Activated CD4-positive, alpha-beta memory T cell treated with anti-CD3 and anti-CD28 coated beads for 36 hours (primary cell): ENCODE measurements around the gene XCL1. TPM values are rescaled to one million over a fixed set of nuclear protein-coding genes. Genes with fewer than 3 reads are reported as not detected.
"Not testable (repeated sequence)": the region's sequence is repeated elsewhere in the genome, so short reads cannot be mapped to it uniquely, and the experiment has no call there.

Experiments
- CTCF ChIA-PET: fragments of 350-600 bp; sonication (Branson Sonifier 250); formaldehyde crosslinking; loops from one replicate; lab custom pipeline; 2021; ENCODE audit warnings: antibody characterized with exemption, inconsistent platforms; lab: Charles Lee
- POLR2A ChIA-PET: fragments of 350-600 bp; sonication (Branson Sonifier 250); formaldehyde crosslinking; loops from one replicate; lab custom pipeline; 2021; ENCODE audit warnings: antibody characterized with exemption; lab: Charles Lee
- DNase-seq: peaks from one replicate; pipeline ENCODE4 v3.0.0-alpha.2; 2020
- H3K27ac Mint-ChIP-seq: one replicate; pipeline ENCODE4 v1.8.0; 2021; ENCODE audit warnings: mixed read lengths
- H3K27me3 Mint-ChIP-seq: one replicate; pipeline ENCODE4 v1.8.0; 2021; ENCODE audit warnings: mixed read lengths
- H3K36me3 Mint-ChIP-seq: one replicate; pipeline ENCODE4 v1.8.0; 2021; ENCODE audit warnings: mixed read lengths
- H3K4me1 Mint-ChIP-seq: one replicate; pipeline ENCODE4 v1.8.0; 2021; ENCODE audit warnings: low read depth, mixed read lengths
- H3K4me3 Mint-ChIP-seq: one replicate; pipeline ENCODE4 v1.8.0; 2021; ENCODE audit warnings: mild to moderate bottlenecking, mixed read lengths
- H3K9me3 Mint-ChIP-seq: one replicate; pipeline ENCODE4 v1.8.0; 2021; ENCODE audit warnings: mixed read lengths
- intact Hi-C: fragments of 100-400 bp; cut with micrococcal nuclease; formaldehyde crosslinking; loops from one replicate; pipeline ENCODE4 v1.15.1; 2023
- total RNA-seq, 2 experiments: library from RNA; stranded (reverse); gene quantifications; one replicate each; pipeline ENCODE4 v1.2.3, GENCODE V29; 2021

XCL1 gene
- total RNA-seq, 2 experiments from 2014 or later = 0.97 to 1.2 TPM

GRCh38 chr1:168570652-168571051 is 5.8 kb upstream of the XCL1 start:
- POLR2A ChIA-PET = no interaction called here
- H3K9me3 Mint-ChIP-seq = no peaks in the 10 kb centered on the region
- no peak overlapping the region for H3K4me3 Mint-ChIP-seq
- intact Hi-C loops = loop anchor here (5.0 kb wide), 1 partner anchor 228 kb away; no protein-coding TSS in a partner anchor
- no peaks in the 10 kb centered on the region for H3K36me3 Mint-ChIP-seq
- no peak overlapping the region for H3K27ac Mint-ChIP-seq
- CTCF ChIA-PET = interaction anchor here (0.9 kb wide), 1 partner anchor 129 kb away, joined by 3 read pairs; no protein-coding TSS in a partner anchor
- DNase-seq = no peak
- H3K4me1 Mint-ChIP-seq = peaks cover 16% of the 10 kb centered on the region
- H3K27me3 Mint-ChIP-seq = peaks cover 4% of the 10 kb centered on the region

DNA sequence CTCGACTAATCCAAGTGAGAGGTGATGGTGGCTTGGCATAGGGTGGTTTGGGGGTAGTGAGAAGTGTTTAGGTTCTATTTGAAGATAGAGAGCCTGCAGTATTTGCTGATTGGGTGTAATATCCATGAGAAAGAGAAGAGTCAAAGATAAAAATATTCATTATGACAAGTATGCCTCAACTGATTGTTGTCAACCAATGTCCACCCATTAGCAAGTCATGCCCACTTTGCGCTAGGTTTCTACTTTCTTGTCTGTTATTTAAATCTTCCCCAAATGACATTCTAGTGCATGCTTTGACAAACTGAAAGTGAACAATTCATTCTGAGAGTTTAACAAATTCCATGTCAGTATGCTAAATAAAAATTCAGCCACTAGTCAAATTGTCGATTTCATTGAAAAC is 3.8 kb upstream of the XCL1 start:
- no peak overlapping the region for H3K27ac Mint-ChIP-seq
- no peaks in the 10 kb centered on the region for H3K9me3 Mint-ChIP-seq
- H3K36me3 Mint-ChIP-seq = no peaks in the 10 kb centered on the region
- DNase-seq = no peak
- intact Hi-C loops = loop anchor here (5.0 kb wide), 1 partner anchor 230 kb away; no protein-coding TSS in a partner anchor
- ChIA-PET POLR2A (no interaction called here), CTCF (interaction anchor here (1.0 kb wide), 2 partner anchors 132 to 230 kb away, joined by 4 to 10 read pairs; no protein-coding TSS in a partner anchor)
- H3K4me1 Mint-ChIP-seq = peaks cover 18% of the 10 kb centered on the region
- peaks cover 2% of the 10 kb centered on the region for H3K27me3 Mint-ChIP-seq
- no peak overlapping the region for H3K4me3 Mint-ChIP-seq

GRCh38 chr1:168574234-168574633 is 2.2 kb upstream of the XCL1 start:
- CTCF ChIA-PET = interaction anchor here (2.3 kb wide), 1 partner anchor 135 kb away, joined by 9 read pairs; no protein-coding TSS in a partner anchor
- DNase-seq, H3K27ac Mint-ChIP-seq, H3K27me3 Mint-ChIP-seq, H3K9me3 Mint-ChIP-seq, H3K4me3 Mint-ChIP-seq, H3K36me3 Mint-ChIP-seq, POLR2A ChIA-PET: not testable (repeated sequence)
- H3K4me1 Mint-ChIP-seq = peaks cover 18% of the 10 kb centered on the region
- intact Hi-C loops = loop anchor here (1.0 to 5.0 kb wide), 2 partner anchors 135 to 232 kb away; no protein-coding TSS in a partner anchor

- POLR2A ChIA-PET, H3K4me3 Mint-ChIP-seq, DNase-seq, H3K9me3 Mint-ChIP-seq, H3K27ac Mint-ChIP-seq, intact Hi-C loops, H3K36me3 Mint-ChIP-seq, H3K27me3 Mint-ChIP-seq: not testable (repeated sequence)
- CTCF ChIA-PET = interaction anchor here (1.2 to 1.9 kb wide), 3 partner anchors 25 to 236 kb away, joined by 6 to 9 read pairs (median 8); no protein-coding TSS in a partner anchor
- peaks cover 11% of the 10 kb centered on the region for H3K4me1 Mint-ChIP-seq
Observed at GRCh38 chr1:168578531-168579185, 2.3 kb downstream of the XCL1 start.

DNA sequence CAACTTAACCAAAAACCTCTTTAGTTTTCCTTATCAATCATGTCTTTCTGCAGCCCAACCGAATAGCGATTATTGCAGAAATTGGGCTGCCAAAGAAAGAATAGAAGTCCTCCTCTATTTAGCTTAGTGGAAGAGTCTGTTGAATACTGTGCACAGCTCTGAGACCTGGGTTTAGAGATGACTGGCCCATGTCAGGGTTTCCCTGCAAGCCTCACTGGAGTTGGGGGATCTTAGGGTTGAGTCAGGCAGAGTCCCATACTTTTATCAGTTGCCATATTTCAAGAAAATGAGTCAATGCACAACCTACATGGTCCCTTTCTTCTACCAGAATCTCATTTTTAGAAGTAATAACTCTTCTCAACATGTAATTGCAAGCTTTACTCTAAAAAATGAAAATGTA is 3.9 kb downstream of the XCL1 start:
- POLR2A ChIA-PET, H3K9me3 Mint-ChIP-seq, H3K27me3 Mint-ChIP-seq, CTCF ChIA-PET, intact Hi-C loops, H3K27ac Mint-ChIP-seq, H3K4me3 Mint-ChIP-seq, H3K4me1 Mint-ChIP-seq, H3K36me3 Mint-ChIP-seq: not testable (repeated sequence)
- DNase-seq = peak; percentile 23

GRCh38 chr1:168580991-168581390 is 4.6 kb downstream of the XCL1 start:
- intact Hi-C loops, CTCF ChIA-PET, H3K4me1 Mint-ChIP-seq, H3K27ac Mint-ChIP-seq, H3K36me3 Mint-ChIP-seq, DNase-seq, H3K4me3 Mint-ChIP-seq, H3K9me3 Mint-ChIP-seq, POLR2A ChIA-PET, H3K27me3 Mint-ChIP-seq: not testable (repeated sequence)

GRCh38 chr1:168581817-168582572 is 5.6 kb downstream of the XCL1 start:
- POLR2A ChIA-PET = no interaction called here

GRCh38 chr1:168582688-168583336 is 6.4 kb downstream of the XCL1 start:
- no peaks in the 10 kb centered on the region for H3K27me3 Mint-ChIP-seq
- H3K4me1 Mint-ChIP-seq = no peaks in the 10 kb centered on the region
- H3K9me3 Mint-ChIP-seq = peaks cover 7% of the 10 kb centered on the region
- no peak for DNase-seq
- ChIA-PET CTCF (interaction anchor here (0.6 to 2.0 kb wide), 4 partner anchors 21 to 869 kb away, joined by 3 to 5 read pairs (median 3); no protein-coding TSS in a partner anchor), POLR2A (no interaction called here)
- H3K27ac Mint-ChIP-seq = no peak overlapping the region
- H3K4me3 Mint-ChIP-seq = no peak overlapping the region
- intact Hi-C loops = no loop called here
- no peaks in the 10 kb centered on the region for H3K36me3 Mint-ChIP-seq

More at GRCh38 chr1:168581817-168582572, 5.6 kb downstream of the XCL1 start:
- no peaks in the 10 kb centered on the region for H3K27me3 Mint-ChIP-seq
- H3K4me3 Mint-ChIP-seq = no peak overlapping the region
- intact Hi-C loops = no loop called here
- no peak overlapping the region for H3K27ac Mint-ChIP-seq
- H3K4me1 Mint-ChIP-seq = no peaks in the 10 kb centered on the region
- DNase-seq = no peak
- no peaks in the 10 kb centered on the region for H3K36me3 Mint-ChIP-seq
- H3K9me3 Mint-ChIP-seq = peaks cover 2% of the 10 kb centered on the region
- CTCF ChIA-PET = interaction anchor here (0.6 to 1.1 kb wide), 3 partner anchors 21 to 870 kb away, joined by 3 read pairs; no protein-coding TSS in a partner anchor

DNA sequence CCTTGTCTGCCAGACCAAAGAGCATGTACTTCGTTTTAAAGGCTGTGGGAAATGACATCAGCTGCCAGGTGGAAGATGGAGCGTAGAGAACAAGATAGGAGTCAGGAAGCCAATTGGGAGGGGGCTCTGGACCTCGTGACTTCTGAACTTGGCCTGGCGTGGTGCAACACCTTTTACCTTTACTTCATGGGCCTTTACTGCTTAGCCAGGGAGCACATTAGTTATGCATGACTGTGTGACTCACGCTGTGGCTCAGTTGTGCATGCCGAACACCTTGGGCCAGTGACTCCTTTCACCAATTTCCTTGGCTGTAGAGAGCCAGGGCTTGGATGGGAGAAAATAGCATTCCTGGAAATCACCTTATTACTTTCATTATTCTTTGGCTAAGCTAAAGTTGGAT is 7.2 kb downstream of the XCL1 start:
- no peak overlapping the region for H3K27ac Mint-ChIP-seq
- no peak overlapping the region for H3K4me3 Mint-ChIP-seq
- no peaks in the 10 kb centered on the region for H3K36me3 Mint-ChIP-seq
- no peak for DNase-seq
- ChIA-PET CTCF (interaction anchor here (2.0 kb wide), 1 partner anchor 145 kb away, joined by 5 read pairs; no protein-coding TSS in a partner anchor), POLR2A (no interaction called here)
- intact Hi-C loops = no loop called here
- H3K4me1 Mint-ChIP-seq = no peaks in the 10 kb centered on the region
- peaks cover 7% of the 10 kb centered on the region for H3K9me3 Mint-ChIP-seq
- no peaks in the 10 kb centered on the region for H3K27me3 Mint-ChIP-seq

DNA sequence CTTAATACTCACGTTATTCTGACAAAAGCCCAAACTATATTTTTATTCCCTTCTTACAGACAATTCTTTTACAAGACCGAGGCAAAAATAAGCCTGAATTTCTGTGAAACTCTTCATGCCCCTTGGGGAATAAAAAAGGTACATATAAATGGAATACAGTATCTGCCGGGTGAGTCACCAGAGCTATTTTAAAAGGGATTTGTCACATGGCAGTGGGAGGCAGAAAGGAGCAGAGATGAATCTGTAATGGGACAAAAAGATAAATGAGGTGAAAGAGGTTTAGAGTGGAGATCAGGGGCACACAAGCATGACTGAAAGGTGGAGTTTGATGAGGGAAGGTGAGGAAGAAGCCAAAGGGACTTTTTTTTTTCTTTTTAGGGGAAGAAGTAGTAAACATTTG is 8.8 kb downstream of the XCL1 start:
- no peak overlapping the region for H3K4me3 Mint-ChIP-seq
- no peaks in the 10 kb centered on the region for H3K36me3 Mint-ChIP-seq
- CTCF ChIA-PET = interaction anchor here (0.6 to 2.0 kb wide), 3 partner anchors 18 to 146 kb away, joined by 3 to 5 read pairs (median 3); no protein-coding TSS in a partner anchor
- POLR2A ChIA-PET = no interaction called here
- H3K27ac Mint-ChIP-seq = no peak overlapping the region
- DNase-seq = no peak
- no peaks in the 10 kb centered on the region for H3K27me3 Mint-ChIP-seq
- H3K4me1 Mint-ChIP-seq = no peaks in the 10 kb centered on the region
- peaks cover 7% of the 10 kb centered on the region for H3K9me3 Mint-ChIP-seq
- intact Hi-C loops = no loop called here

GRCh38 chr1:168585937-168586336 is 9.5 kb downstream of the XCL1 start:
- ChIA-PET POLR2A (no interaction called here), CTCF (no interaction called here)
- intact Hi-C loops = no loop called here
- H3K9me3 Mint-ChIP-seq = peaks cover 7% of the 10 kb centered on the region
- no peaks in the 10 kb centered on the region for H3K27me3 Mint-ChIP-seq
- DNase-seq = no peak
- H3K4me1 Mint-ChIP-seq = no peaks in the 10 kb centered on the region
- no peak overlapping the region for H3K27ac Mint-ChIP-seq
- H3K36me3 Mint-ChIP-seq = no peaks in the 10 kb centered on the region
- no peak overlapping the region for H3K4me3 Mint-ChIP-seq

DNA sequence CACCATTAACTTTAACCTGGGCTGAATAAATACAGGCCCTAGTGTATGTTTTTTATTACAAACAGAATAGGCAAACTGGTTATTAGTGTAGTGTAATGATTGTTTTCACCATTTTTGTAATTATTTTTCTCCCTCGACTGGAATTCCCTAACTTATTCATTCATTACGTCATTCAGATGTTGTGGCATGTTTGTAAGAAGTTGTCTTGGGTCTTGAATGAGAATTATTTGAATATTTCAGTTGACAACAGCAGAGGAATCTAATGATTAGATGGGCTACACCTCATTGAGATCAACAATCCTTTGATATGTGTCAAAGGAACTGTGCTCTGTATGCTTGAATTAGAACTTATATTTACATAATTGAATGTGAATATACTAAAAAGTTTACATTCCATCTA is 12.8 kb downstream of the XCL1 start:
- Mint-ChIP-seq H3K4me1 (no peaks in the 10 kb centered on the region), H3K36me3 (no peaks in the 10 kb centered on the region), H3K9me3 (peaks cover 7% of the 10 kb centered on the region), H3K27me3 (no peaks in the 10 kb centered on the region), H3K4me3 (no peak overlapping the region), H3K27ac (no peak overlapping the region)
- POLR2A ChIA-PET = no interaction called here
- no peak for DNase-seq
- intact Hi-C loops = no loop called here
- CTCF ChIA-PET = interaction anchor here (1.0 kb wide), 1 partner anchor 149 kb away, joined by 4 read pairs; no protein-coding TSS in a partner anchor
